Measurements from ENCODE around the gene GNAQ. TPM values are rescaled to one million over a fixed set of nuclear protein-coding genes. Genes with fewer than 3 reads are reported as not detected.

Gene GNAQ
- total and polyA plus RNA-seq, 2 of the 4 experiments (the other 2 are of a cell fraction): 23.1 to 50.7 TPM

- Histone ChIP-seq H2AK5ac (ENCODE audit: low read depth, low read length) (no peak overlapping the region; the same call in 1 of the 2 replicates), H3K79me1 (ENCODE audit: low read depth in 1 of 2, low read length in 2 of 2) (peaks cover 11 to 41% of the 10 kb centered on the region in 2 experiments; a peak in 3 of 4 replicates), H4K91ac (ENCODE audit: insufficient read depth, low read depth, low read length) (0 out of 2 replicates have a peak overlapping the region, but pooled peaks have one; percentile 9), H3K4me3 (ENCODE audit: insufficient read depth, low read depth, low read length) (no peak overlapping the region), H3K14ac (replicated peaks; ENCODE audit: low read depth, low read length) (peak overlapping the region; percentile 81), H2BK15ac (ENCODE audit: low read depth, low read length) (no peak overlapping the region), H3K23ac (ENCODE audit: low read depth, low read length) (peak overlapping the region; percentile 63; the same call in 1 of the 2 replicates), H3K4me1 (ENCODE audit: control insufficient read depth, insufficient read depth, low read length) (peaks cover 13% of the 10 kb centered on the region), H3K9me1 (ENCODE audit: insufficient read depth, low read length) (peaks cover 11% of the 10 kb centered on the region), H3K4ac (ENCODE audit: low read depth, low read length) (peak overlapping the region; percentile 74), H4K8ac (ENCODE audit: low read depth in 2 of 2, low read length in 2 of 2) (peak overlapping the region in 1 of 2 experiments; percentile 6; a peak in 2 of 4 replicates), H3K9ac (ENCODE audit: low read depth, low read length) (no peak overlapping the region), H2BK120ac (ENCODE audit: low read depth, low read length) (peak overlapping the region; percentile 83; the same call in 1 of the 2 replicates), H2BK5ac (ENCODE audit: low read depth, low read length, poor library complexity, severe bottlenecking) (peak overlapping the region; percentile 43), H2AFZ (replicated peaks; ENCODE audit: low read length, poor library complexity) (no peak overlapping the region), H3K4me2 (ENCODE audit: low read depth, low read length) (peak overlapping the region; percentile 17), H3K9me3 (ENCODE audit: control insufficient read depth, insufficient read depth, low read length) (peaks cover 3% of the 10 kb centered on the region), H3K36me3 (ENCODE audit: control insufficient read depth, insufficient read depth, low read length) (no peaks in the 10 kb centered on the region; the same call in 1 of the 2 replicates), H3K27ac (ENCODE audit: insufficient read depth, low read length) (peak overlapping the region; percentile 85), H4K20me1 (ENCODE audit: insufficient read depth, low read length) (peaks cover 10% of the 10 kb centered on the region; the same call in 1 of the 2 replicates), H3K56ac (ENCODE audit: extremely low read depth, insufficient read depth, low read length) (peak overlapping the region; percentile 9; the same call in 1 of the 2 replicates), H2BK20ac (ENCODE audit: low read depth, low read length) (peak overlapping the region; percentile 50; the same call in 1 of the 2 replicates), H4K5ac (ENCODE audit: low read depth, low read length) (peak overlapping the region; percentile 7; the same call in 1 of the 2 replicates), H3K27me3 (ENCODE audit: control insufficient read depth, insufficient read depth, low read length) (no peaks in the 10 kb centered on the region), H2AK9ac (replicated peaks; ENCODE audit: low read depth, low read length, poor library complexity) (no peak overlapping the region), H3K18ac (ENCODE audit: low read depth, low read length) (peak overlapping the region; percentile 30; the same call in 1 of the 2 replicates)
- ATAC-seq (ENCODE audit: low read depth) (peak; percentile 73), DNase-seq (peak; percentile 47)
- intact Hi-C loops (cut with micrococcal nuclease) (no loop called here), dilution Hi-C loops (cut with HindIII; ENCODE audit: low sequenced_read_pairs, unreplicated experiment) (no loop called here), in situ Hi-C loops (cut with MboI; ENCODE audit: low sequenced_read_pairs) (no loop called here)
- WGBS, 2 experiments (ENCODE audit: extremely low coverage in 2 of 2, insufficient read length in 1 of 2): no CpG with 5 or more reads among the region's 1 CpG
- TF ChIP-seq SMC3 (IDR thresholded peaks at IDR 0.05; ENCODE audit: low read depth, low read length) (no peak), CHD1 (IDR thresholded peaks at IDR 0.05; ENCODE audit: low read depth, low read length) (no peak), RCOR1 (IDR thresholded peaks at IDR 0.05; ENCODE audit: insufficient replicate concordance, low read length) (no peak), MAZ (IDR thresholded peaks at IDR 0.05; ENCODE audit: borderline replicate concordance, low read depth, low read length) (no peak), POLR2A (IDR thresholded peaks at IDR 0.05; ENCODE audit: low read depth, low read length) (no peak), NFE2L2 (IDR thresholded peaks at IDR 0.05; ENCODE audit: low read depth, low read length) (no peak)
- TF ChIP-seq, protein P1, sequence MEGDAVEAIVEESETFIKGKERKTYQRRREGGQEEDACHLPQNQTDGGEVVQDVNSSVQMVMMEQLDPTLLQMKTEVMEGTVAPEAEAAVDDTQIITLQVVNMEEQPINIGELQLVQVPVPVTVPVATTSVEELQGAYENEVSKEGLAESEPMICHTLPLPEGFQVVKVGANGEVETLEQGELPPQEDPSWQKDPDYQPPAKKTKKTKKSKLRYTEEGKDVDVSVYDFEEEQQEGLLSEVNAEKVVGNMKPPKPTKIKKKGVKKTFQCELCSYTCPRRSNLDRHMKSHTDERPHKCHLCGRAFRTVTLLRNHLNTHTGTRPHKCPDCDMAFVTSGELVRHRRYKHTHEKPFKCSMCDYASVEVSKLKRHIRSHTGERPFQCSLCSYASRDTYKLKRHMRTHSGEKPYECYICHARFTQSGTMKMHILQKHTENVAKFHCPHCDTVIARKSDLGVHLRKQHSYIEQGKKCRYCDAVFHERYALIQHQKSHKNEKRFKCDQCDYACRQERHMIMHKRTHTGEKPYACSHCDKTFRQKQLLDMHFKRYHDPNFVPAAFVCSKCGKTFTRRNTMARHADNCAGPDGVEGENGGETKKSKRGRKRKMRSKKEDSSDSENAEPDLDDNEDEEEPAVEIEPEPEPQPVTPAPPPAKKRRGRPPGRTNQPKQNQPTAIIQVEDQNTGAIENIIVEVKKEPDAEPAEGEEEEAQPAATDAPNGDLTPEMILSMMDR (conservative IDR thresholded peaks at IDR 0.05; ENCODE audit: low read depth, low read length): no peak
- TF ChIP-seq, protein P2, sequence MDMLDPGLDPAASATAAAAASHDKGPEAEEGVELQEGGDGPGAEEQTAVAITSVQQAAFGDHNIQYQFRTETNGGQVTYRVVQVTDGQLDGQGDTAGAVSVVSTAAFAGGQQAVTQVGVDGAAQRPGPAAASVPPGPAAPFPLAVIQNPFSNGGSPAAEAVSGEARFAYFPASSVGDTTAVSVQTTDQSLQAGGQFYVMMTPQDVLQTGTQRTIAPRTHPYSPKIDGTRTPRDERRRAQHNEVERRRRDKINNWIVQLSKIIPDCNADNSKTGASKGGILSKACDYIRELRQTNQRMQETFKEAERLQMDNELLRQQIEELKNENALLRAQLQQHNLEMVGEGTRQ (IDR thresholded peaks at IDR 0.05; ENCODE audit: low read depth, low read length): no peak
- no TSS peak for BruUV-seq (replicated peaks)
- ChIA-PET CTCF (no interaction called here), POLR2A (ENCODE audit: unreplicated experiment) (no interaction called here)
Observed at GRCh38 chr9:77856615-77857014, 175.0 kb downstream of the GNAQ start.

Measured in IMR-90 (cell line).